Mucosa of stomach (tissue), 1 donor: ENCODE data around the gene SLC2A9.

ENCODE experiments used
- H3K27me3 ChIP-seq: one replicate; pipeline ENCODE4 v1.7.0; 2013; ENCODE audit warnings: mild to moderate bottlenecking, low read length; ENCODE audit not compliant: control insufficient read depth, insufficient read depth
- H3K36me3 ChIP-seq: one replicate; pipeline ENCODE4 v1.7.0; 2013; ENCODE audit warnings: low read length; ENCODE audit not compliant: control insufficient read depth, insufficient read depth
- H3K4me1 ChIP-seq: one replicate; pipeline ENCODE4 v1.7.0; 2013; ENCODE audit warnings: mild to moderate bottlenecking, low read length; ENCODE audit not compliant: control insufficient read depth, insufficient read depth
- H3K4me3 ChIP-seq: one replicate; pipeline ENCODE4 v1.7.0; 2013; ENCODE audit warnings: low read length
- H3K9ac ChIP-seq: one replicate; pipeline ENCODE4 v1.7.0; 2013; ENCODE audit warnings: mild to moderate bottlenecking, low read length, moderate library complexity
- H3K9me3 ChIP-seq: one replicate; pipeline ENCODE4 v1.7.0; 2013; ENCODE audit warnings: mild to moderate bottlenecking, low read length, moderate library complexity; ENCODE audit not compliant: control insufficient read depth
- donor health status: Pancreatic carcinoma.

The SLC2A9 gene

DNA sequence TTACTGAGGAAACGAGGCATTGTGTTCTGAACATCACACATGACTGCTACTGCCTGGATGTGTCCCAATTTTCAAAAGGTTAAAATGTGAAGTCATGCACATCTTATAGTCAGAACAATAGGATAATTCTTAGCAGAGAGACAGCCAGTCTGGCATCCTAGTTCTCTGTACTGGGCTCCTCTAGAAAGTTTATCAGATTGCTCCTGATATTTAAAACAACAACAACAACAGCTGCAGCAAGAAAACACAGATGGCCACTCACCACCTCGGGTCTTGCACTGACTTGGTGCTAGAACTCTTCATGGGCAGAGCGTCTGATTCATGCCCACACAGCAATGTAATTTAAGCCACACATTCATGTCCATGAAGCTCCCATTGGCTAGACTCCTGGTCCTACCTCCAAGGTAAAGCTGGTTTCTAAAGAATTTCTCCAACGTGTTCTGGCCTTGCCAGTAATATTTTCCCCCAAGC is 33.3 kb upstream of the SLC2A9 start:
- Histone ChIP-seq H3K9me3 (no peaks in the 10 kb centered on the region), H3K27me3 (no peaks in the 10 kb centered on the region), H3K9ac (no peak overlapping the region), H3K4me3 (no peak overlapping the region), H3K4me1 (no peaks in the 10 kb centered on the region), H3K36me3 (no peaks in the 10 kb centered on the region)

DNA sequence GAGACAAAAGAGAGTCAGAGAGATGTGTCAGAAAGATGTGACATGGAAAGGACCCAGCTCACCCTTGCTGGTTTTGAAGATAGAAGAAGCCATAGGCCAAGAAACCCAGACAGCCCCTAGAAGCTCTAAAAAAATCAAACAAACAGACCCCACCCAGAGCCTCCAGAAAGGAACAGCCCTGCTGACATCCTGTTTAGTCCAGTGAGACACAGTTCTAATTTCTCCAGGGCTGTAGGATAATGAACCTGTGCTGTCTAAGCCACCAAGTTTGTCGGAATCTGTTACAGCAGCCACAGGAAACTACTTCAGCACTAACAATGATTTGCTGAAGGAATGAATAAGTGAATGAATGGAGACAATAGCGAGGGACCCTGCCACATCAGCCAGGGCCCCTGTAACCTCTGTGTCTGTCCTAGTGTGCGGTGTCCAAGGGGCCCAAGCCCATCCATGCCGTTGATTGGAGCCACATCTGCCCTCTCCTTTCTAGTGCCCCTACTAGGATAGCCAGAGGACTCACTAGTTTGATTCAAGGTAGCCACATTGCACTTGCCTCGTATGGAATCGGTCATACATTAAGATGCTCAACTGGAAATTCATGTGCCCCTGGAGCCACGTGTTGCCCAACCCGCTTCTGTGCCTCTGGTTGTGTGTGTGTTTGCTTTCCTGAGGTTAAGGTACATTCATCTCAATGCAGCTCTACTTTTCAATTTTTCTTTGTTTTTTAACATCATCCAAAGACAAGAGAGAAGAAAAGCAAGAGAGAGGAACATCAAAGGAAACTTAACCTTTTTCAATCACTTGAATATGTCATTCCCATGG is 32.5 kb upstream of the SLC2A9 start:
- no peak overlapping the region for H3K4me3 ChIP-seq
- H3K36me3 ChIP-seq, result no peaks in the 10 kb centered on the region
- H3K9ac ChIP-seq, result no peak overlapping the region
- H3K27me3 ChIP-seq, result no peaks in the 10 kb centered on the region
- peaks cover 4% of the 10 kb centered on the region for H3K4me1 ChIP-seq
- no peaks in the 10 kb centered on the region for H3K9me3 ChIP-seq

DNA sequence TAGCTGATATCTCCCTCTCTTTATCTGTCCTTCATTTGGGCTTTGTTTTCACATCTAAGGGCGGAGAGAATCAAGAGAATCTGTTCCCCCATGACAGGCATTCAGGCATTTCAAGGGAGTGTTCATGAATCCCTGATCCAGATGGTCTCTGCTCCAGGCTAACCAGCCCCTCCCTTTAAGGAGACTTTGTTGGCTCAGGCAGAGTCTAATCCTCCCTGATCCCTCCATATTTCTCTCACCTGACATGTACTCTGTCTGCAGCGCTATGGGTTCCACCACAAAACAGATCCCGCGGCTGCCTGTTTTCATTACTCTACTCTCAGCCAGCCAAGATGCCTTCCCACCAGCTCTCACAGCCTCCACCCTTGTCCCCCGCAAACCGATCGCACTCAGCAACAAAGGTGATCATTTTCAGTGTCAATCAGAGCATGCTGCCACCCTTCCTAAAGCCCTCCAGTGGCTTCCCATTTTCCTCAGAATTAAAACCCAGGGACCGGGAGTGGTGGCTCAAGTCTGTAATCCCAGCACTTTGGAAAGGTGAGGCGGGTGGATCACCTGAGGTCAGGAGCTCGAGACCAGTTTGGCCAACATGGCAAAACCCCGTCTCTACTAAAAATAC is 30.3 kb upstream of the SLC2A9 start:
- H3K9ac ChIP-seq, result no peak overlapping the region
- H3K9me3 ChIP-seq, result no peaks in the 10 kb centered on the region
- H3K4me3 ChIP-seq, result no peak overlapping the region
- peaks cover 8% of the 10 kb centered on the region for H3K4me1 ChIP-seq
- H3K27me3 ChIP-seq, result no peaks in the 10 kb centered on the region
- no peaks in the 10 kb centered on the region for H3K36me3 ChIP-seq

DNA sequence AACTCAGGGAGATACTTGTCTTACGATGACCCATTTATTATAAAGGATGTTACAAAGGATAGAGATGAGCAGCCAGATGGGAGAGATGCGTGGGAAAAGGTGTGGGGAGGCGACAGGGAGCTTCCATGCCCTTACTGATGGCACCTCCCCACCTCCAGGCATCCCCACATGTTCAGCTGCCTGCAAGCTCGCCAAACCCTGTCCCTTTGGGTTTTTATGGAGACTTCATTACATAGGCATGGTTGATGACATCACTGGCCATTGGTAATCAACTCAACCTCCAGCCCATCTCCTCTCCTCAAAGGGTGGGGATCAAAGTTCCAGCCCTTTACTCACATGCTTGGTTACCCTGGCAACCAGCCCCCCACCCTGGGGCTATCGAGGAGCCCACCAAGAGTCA is 29.4 kb upstream of the SLC2A9 start:
- Histone ChIP-seq H3K9ac (no peak overlapping the region), H3K27me3 (no peaks in the 10 kb centered on the region), H3K4me1 (peaks cover 8% of the 10 kb centered on the region), H3K36me3 (no peaks in the 10 kb centered on the region), H3K4me3 (no peak overlapping the region), H3K9me3 (no peaks in the 10 kb centered on the region)

DNA sequence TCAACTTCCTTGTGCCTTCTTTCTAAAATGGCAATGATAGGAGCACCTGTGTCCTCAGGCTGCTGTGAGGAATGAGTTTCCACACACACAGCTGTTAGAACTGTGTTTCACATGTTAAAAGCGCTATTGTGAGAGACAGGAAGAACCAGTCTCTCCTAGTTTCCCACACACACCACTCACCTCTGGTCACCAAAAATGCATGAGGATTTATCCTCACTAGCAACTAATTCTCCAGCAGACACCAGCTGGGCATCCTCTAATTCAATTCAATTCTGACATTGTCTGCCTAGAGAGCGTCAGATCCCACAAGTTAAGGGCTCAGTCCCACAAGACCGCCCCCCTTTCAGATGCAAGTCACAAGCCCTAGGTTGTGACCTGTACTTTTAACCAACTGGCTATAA is 29.0 kb upstream of the SLC2A9 start:
- no peaks in the 10 kb centered on the region for H3K9me3 ChIP-seq
- peaks cover 8% of the 10 kb centered on the region for H3K4me1 ChIP-seq
- H3K27me3 ChIP-seq, result no peaks in the 10 kb centered on the region
- no peak overlapping the region for H3K4me3 ChIP-seq
- H3K9ac ChIP-seq, result no peak overlapping the region
- H3K36me3 ChIP-seq, result no peaks in the 10 kb centered on the region

DNA sequence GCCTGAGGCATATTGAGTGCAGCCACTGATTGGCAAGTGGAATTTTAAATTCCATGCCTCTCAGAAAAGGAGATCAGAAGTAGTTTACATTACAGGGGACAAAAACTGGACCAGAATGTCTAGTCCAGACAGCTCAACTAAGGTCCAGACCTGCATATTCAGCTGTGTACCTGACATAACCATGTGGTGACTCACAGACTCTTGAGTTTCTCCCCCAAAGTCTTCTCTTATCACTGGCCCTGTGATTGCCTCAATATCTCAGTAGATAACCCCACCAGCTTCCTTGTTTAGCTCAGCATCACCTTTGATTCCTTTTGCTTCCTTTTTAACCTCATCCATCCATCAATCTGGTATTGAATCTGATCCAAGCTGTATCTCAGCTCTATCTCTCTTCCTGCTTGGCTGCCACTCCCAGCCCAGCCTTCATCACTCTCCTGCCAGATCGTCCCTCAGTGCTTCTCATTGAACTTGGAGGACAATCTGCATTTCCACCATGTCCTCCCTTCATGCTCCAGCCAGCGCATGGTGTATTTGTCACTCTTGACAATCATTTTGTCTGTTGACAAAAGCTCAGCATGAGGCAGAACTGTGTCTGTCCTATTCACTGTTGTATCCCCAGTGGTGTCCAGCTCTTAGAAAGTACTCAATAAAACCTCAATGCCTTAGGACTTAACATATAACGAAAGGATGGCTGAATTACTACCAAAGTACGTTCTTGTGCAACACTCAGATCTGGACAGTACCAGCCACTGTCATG is 27.8 kb upstream of the SLC2A9 start:
- no peaks in the 10 kb centered on the region for H3K27me3 ChIP-seq
- no peaks in the 10 kb centered on the region for H3K36me3 ChIP-seq
- H3K4me1 ChIP-seq, result peaks cover 8% of the 10 kb centered on the region
- H3K4me3 ChIP-seq, result no peak overlapping the region
- H3K9ac ChIP-seq, result no peak overlapping the region
- no peaks in the 10 kb centered on the region for H3K9me3 ChIP-seq

DNA sequence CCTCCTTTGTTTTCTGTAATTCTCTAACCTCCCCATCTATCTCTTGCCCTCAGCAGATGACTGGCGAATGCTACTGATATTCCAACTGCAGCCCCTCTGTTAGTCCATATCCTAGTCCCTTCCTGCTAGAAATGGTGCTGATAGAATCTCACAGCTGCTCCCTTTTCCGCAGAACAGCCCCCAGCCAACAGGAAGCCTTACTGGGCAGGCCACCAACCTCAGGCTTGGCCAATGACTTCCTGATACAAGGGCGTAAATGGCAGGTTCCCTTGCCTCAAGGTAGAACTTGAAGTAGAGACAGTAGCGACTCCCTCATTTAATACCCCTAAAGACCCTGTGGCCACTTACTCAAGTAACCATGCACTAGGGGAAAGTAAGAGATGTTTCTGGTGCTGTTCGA is 26.7 kb upstream of the SLC2A9 start:
- H3K4me1 ChIP-seq, result peaks cover 8% of the 10 kb centered on the region
- H3K9ac ChIP-seq, result no peak overlapping the region
- H3K27me3 ChIP-seq, result no peaks in the 10 kb centered on the region
- H3K36me3 ChIP-seq, result no peaks in the 10 kb centered on the region
- H3K4me3 ChIP-seq, result no peak overlapping the region
- H3K9me3 ChIP-seq, result no peaks in the 10 kb centered on the region

DNA sequence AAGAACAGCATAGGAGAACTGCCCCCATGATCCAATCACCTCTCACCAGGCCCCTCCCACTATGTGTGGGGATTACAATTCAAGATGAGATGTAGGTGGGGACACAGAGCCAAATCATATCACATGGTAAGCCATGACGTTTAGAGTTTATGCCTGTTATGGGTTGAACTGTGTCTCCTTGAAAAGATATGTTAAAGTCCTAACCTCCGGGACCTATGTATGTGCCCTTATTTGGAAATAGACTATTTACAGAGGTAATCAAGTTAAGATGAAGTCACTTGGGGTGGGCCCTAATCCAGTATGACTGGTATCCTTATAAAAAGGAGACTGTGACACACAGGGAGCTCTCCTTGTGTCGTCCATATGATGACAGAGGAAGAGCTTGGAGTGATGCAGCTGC is 25.2 kb upstream of the SLC2A9 start:
- H3K9me3 ChIP-seq, result no peaks in the 10 kb centered on the region
- no peak overlapping the region for H3K9ac ChIP-seq
- H3K27me3 ChIP-seq, result no peaks in the 10 kb centered on the region
- peaks cover 8% of the 10 kb centered on the region for H3K4me1 ChIP-seq
- H3K4me3 ChIP-seq, result no peak overlapping the region
- H3K36me3 ChIP-seq, result no peaks in the 10 kb centered on the region

DNA sequence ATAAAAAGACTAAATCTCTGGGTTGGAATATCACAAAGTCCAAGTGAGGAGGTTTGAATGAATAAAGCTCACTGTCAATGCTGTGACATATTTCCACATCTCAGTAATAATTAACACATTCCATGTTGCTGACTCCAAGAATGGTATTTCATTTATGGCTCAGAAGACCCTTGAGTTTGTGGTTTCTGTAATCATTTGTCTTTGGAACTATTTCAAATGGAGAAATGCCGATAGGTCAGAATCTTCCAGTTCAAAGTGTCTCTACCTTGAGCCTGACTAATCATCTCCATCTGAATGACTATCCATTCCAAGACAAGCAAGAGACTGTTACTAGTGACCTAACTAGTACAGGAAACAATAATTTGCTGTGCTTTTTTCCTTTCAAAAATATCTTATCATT is 24.2 kb upstream of the SLC2A9 start:
- Histone ChIP-seq H3K27me3 (no peaks in the 10 kb centered on the region), H3K4me1 (peaks cover 8% of the 10 kb centered on the region), H3K9me3 (no peaks in the 10 kb centered on the region), H3K4me3 (no peak overlapping the region), H3K9ac (no peak overlapping the region), H3K36me3 (no peaks in the 10 kb centered on the region)

DNA sequence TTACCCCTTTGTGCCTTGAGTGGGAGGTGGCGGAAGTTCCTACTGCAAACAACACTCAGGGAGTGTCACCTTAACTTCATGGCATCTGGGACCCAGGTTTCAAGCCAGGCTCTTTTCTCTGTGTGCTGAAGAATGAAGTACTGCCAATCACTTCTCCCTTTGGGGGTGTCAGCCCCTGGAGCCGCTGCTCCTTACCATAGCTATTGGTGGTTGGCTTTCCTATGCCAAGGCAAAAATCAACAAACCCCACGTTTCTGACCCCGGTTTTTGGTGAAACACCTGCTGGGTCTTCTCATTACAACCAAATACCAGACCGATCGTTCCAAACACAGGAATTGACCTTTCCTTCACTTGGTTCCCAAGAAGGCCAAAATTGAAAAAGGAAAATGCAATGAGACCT is 19.7 kb upstream of the SLC2A9 start:
- Histone ChIP-seq H3K9me3 (no peaks in the 10 kb centered on the region), H3K27me3 (no peaks in the 10 kb centered on the region), H3K9ac (no peak overlapping the region), H3K4me3 (no peak overlapping the region), H3K4me1 (no peaks in the 10 kb centered on the region), H3K36me3 (no peaks in the 10 kb centered on the region)

DNA sequence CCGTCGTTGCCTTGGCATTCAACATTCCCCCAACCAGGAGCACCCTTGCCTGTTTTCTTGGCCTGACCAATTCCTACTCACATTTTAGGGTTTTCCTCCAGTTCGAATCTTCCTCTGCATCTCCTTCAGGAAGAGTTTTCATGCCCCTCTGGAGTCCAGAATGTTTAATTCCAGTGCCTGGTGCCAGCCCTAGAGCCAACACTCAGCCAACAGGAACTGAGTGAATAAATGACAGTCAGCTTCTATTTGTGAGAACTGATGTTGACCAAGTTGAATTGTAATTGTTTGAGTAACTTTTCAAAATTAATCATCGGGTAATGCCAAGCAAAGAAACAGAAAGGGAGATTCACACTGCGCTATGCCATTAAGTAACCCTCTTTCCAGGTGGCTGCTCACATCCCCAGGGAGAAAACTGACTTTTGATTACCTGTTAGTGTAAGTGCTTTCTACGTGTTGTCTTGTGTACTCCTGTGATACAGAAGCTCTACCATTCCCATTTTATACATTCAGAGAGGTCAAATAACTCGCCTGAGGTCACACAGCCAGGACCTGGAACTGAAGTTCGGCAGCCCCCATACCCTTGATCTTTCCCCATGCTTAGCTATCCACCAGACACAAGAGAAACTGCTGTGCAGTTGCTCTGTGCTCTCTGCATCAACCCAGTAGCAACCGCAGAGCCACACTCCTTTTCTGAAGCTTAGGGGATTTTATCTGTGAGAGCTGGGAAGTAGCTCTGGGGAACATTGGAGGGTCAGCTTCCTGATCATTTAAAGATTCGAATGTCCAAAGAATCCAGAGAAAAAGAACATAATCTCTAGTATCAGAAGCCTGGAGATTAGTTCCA is 19.0 kb upstream of the SLC2A9 start:
- Histone ChIP-seq H3K9ac (no peak overlapping the region), H3K36me3 (no peaks in the 10 kb centered on the region), H3K4me3 (no peak overlapping the region), H3K4me1 (no peaks in the 10 kb centered on the region), H3K9me3 (no peaks in the 10 kb centered on the region), H3K27me3 (no peaks in the 10 kb centered on the region)
